Measurements from ENCODE around the gene AVPR2.

AVPR2 gene

DNA sequence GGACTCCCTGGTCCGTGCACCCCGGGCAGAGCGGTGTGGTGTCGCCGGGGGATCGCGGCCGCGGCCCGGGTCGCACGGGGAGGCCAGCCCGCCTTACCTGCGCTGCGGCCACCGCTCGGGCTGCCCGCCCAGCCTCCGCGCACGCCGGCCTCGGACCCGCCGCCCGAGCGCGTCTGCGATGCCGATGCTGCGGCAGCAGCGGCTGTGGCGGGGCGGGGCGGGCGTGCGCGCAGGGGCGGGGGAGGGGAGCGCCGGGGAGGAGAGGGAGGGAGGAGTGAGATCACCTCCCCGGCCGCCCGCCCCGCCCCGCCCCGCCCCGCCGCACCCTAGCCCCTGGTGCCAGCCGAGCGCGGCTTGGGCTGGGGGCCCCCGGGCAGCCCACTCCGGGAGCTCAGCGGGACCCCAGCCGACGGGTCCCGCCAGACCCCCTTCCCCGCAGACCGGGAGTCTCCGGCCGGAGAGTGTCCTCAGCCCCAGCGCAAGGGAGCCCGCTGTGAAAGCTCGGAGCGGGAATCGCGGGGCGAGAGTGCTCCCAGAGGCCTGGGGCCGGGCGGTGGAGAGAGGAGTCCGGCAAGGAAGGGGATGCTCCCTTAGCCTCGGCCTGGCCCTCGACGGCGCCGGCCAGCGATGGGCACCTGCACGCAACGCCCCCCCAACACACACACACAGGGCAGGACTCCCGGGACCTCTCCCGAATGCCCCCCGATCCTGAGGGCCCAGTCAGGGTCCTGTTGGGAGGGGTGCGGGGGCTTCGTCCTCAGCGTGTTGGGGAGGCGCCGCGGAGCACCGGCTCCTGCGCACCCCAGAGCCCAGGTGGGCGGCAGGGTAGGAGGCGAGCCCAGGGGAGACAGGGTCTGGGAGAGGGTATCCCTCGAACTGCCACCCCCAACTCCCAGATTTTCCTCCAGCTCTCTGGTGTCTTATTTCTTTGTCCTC lies 18.2 kb upstream of the AVPR2 start, which contains the start of gene L1CAM (continued):
- TF ChIP-seq, protein P1, sequence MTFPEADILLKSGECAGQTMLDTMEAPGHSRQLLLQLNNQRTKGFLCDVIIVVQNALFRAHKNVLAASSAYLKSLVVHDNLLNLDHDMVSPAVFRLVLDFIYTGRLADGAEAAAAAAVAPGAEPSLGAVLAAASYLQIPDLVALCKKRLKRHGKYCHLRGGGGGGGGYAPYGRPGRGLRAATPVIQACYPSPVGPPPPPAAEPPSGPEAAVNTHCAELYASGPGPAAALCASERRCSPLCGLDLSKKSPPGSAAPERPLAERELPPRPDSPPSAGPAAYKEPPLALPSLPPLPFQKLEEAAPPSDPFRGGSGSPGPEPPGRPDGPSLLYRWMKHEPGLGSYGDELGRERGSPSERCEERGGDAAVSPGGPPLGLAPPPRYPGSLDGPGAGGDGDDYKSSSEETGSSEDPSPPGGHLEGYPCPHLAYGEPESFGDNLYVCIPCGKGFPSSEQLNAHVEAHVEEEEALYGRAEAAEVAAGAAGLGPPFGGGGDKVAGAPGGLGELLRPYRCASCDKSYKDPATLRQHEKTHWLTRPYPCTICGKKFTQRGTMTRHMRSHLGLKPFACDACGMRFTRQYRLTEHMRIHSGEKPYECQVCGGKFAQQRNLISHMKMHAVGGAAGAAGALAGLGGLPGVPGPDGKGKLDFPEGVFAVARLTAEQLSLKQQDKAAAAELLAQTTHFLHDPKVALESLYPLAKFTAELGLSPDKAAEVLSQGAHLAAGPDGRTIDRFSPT (tag by site-specific recombination; IDR thresholded peaks at IDR 0.05), result peak; percentile 10; the same call in 1 of the 2 replicates
- TF ChIP-seq EGR2 (tag by site-specific recombination; IDR thresholded peaks at IDR 0.05; ENCODE audit: low read depth), result 0 out of 2 replicates have a peak, but pooled peaks have one; percentile 56

DNA sequence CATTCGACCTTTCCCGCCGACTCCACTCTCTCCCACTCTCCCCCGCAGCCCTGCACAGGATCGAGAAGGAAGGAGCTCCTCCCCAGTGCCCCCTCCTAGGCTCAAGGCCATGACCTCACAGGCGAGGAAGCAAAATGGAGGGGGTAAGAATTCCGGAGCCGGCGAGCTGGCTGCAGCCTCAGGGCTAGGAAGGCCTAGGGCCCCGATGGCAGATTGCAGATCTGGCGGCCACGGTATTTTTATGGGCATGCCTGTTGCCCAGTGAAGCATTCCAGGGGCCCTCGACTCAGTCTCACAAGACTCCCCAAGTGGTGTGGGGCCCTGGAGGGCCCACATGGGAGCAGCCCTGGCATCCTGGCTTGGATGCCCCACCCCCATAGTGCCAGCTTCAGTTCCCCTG lies 17.6 kb upstream of the AVPR2 start:
- Histone ChIP-seq H3K27ac (ENCODE audit: extremely low read depth, low read depth, low read length) (no peak overlapping the region), H3K9me3 (ENCODE audit: control insufficient read depth, insufficient read depth, low read depth, low read length) (no peaks in the 10 kb centered on the region), H3K4me1 (ENCODE audit: control insufficient read depth, insufficient read depth, low read length) (no peaks in the 10 kb centered on the region), H3K36me3 (ENCODE audit: control insufficient read depth in 2 of 2, insufficient read depth in 1 of 2, low read length in 2 of 2) (no peaks in the 10 kb centered on the region), H3K4me3 (ENCODE audit: low read depth, low read length) (no peak overlapping the region)
- no peak for TF ChIP-seq ZXDB (tag by site-specific recombination; IDR thresholded peaks at IDR 0.05)
- TF ChIP-seq, protein P2, sequence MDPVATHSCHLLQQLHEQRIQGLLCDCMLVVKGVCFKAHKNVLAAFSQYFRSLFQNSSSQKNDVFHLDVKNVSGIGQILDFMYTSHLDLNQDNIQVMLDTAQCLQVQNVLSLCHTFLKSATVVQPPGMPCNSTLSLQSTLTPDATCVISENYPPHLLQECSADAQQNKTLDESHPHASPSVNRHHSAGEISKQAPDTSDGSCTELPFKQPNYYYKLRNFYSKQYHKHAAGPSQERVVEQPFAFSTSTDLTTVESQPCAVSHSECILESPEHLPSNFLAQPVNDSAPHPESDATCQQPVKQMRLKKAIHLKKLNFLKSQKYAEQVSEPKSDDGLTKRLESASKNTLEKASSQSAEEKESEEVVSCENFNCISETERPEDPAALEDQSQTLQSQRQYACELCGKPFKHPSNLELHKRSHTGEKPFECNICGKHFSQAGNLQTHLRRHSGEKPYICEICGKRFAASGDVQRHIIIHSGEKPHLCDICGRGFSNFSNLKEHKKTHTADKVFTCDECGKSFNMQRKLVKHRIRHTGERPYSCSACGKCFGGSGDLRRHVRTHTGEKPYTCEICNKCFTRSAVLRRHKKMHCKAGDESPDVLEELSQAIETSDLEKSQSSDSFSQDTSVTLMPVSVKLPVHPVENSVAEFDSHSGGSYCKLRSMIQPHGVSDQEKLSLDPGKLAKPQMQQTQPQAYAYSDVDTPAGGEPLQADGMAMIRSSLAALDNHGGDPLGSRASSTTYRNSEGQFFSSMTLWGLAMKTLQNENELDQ (tag by site-specific recombination; IDR thresholded peaks at IDR 0.05; ENCODE audit: low read depth), result no peak
- no peak for TF ChIP-seq KLF9 (tag by site-specific recombination; IDR thresholded peaks at IDR 0.05; ENCODE audit: low read depth)
- TF ChIP-seq, protein P3, sequence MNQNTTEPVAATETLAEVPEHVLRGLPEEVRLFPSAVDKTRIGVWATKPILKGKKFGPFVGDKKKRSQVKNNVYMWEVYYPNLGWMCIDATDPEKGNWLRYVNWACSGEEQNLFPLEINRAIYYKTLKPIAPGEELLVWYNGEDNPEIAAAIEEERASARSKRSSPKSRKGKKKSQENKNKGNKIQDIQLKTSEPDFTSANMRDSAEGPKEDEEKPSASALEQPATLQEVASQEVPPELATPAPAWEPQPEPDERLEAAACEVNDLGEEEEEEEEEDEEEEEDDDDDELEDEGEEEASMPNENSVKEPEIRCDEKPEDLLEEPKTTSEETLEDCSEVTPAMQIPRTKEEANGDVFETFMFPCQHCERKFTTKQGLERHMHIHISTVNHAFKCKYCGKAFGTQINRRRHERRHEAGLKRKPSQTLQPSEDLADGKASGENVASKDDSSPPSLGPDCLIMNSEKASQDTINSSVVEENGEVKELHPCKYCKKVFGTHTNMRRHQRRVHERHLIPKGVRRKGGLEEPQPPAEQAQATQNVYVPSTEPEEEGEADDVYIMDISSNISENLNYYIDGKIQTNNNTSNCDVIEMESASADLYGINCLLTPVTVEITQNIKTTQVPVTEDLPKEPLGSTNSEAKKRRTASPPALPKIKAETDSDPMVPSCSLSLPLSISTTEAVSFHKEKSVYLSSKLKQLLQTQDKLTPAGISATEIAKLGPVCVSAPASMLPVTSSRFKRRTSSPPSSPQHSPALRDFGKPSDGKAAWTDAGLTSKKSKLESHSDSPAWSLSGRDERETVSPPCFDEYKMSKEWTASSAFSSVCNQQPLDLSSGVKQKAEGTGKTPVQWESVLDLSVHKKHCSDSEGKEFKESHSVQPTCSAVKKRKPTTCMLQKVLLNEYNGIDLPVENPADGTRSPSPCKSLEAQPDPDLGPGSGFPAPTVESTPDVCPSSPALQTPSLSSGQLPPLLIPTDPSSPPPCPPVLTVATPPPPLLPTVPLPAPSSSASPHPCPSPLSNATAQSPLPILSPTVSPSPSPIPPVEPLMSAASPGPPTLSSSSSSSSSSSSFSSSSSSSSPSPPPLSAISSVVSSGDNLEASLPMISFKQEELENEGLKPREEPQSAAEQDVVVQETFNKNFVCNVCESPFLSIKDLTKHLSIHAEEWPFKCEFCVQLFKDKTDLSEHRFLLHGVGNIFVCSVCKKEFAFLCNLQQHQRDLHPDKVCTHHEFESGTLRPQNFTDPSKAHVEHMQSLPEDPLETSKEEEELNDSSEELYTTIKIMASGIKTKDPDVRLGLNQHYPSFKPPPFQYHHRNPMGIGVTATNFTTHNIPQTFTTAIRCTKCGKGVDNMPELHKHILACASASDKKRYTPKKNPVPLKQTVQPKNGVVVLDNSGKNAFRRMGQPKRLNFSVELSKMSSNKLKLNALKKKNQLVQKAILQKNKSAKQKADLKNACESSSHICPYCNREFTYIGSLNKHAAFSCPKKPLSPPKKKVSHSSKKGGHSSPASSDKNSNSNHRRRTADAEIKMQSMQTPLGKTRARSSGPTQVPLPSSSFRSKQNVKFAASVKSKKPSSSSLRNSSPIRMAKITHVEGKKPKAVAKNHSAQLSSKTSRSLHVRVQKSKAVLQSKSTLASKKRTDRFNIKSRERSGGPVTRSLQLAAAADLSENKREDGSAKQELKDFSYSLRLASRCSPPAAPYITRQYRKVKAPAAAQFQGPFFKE (tag by site-specific recombination; IDR thresholded peaks at IDR 0.05; ENCODE audit: borderline replicate concordance), result no peak
- TF ChIP-seq ZNF629 (tag by site-specific recombination; IDR thresholded peaks at IDR 0.05), result no peak
- 0 out of 2 replicates have a peak, but pooled peaks have one; percentile 10 for TF ChIP-seq GLIS2 (tag by site-specific recombination; IDR thresholded peaks at IDR 0.05)
- TF ChIP-seq, protein P4, sequence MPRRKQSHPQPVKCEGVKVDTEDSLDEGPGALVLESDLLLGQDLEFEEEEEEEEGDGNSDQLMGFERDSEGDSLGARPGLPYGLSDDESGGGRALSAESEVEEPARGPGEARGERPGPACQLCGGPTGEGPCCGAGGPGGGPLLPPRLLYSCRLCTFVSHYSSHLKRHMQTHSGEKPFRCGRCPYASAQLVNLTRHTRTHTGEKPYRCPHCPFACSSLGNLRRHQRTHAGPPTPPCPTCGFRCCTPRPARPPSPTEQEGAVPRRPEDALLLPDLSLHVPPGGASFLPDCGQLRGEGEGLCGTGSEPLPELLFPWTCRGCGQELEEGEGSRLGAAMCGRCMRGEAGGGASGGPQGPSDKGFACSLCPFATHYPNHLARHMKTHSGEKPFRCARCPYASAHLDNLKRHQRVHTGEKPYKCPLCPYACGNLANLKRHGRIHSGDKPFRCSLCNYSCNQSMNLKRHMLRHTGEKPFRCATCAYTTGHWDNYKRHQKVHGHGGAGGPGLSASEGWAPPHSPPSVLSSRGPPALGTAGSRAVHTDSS (tag by site-specific recombination; IDR thresholded peaks at IDR 0.05), result no peak
- no peak for TF ChIP-seq OVOL3 (tag by site-specific recombination; IDR thresholded peaks at IDR 0.05)
- TF ChIP-seq, protein P5, sequence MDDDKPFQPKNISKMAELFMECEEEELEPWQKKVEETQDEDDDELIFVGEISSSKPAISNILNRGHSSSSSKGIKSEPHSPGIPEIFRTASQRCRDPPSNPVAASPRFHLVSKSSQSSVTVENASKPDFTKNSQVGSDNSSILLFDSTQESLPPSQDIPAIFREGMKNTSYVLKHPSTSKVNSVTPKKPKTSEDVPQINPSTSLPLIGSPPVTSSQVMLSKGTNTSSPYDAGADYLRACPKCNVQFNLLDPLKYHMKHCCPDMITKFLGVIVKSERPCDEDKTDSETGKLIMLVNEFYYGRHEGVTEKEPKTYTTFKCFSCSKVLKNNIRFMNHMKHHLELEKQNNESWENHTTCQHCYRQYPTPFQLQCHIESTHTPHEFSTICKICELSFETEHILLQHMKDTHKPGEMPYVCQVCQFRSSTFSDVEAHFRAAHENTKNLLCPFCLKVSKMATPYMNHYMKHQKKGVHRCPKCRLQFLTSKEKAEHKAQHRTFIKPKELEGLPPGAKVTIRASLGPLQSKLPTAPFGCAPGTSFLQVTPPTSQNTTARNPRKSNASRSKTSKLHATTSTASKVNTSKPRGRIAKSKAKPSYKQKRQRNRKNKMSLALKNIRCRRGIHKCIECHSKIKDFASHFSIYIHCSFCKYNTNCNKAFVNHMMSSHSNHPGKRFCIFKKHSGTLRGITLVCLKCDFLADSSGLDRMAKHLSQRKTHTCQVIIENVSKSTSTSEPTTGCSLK (tag by site-specific recombination; IDR thresholded peaks at IDR 0.05), result no peak
- TF ChIP-seq, protein P6, sequence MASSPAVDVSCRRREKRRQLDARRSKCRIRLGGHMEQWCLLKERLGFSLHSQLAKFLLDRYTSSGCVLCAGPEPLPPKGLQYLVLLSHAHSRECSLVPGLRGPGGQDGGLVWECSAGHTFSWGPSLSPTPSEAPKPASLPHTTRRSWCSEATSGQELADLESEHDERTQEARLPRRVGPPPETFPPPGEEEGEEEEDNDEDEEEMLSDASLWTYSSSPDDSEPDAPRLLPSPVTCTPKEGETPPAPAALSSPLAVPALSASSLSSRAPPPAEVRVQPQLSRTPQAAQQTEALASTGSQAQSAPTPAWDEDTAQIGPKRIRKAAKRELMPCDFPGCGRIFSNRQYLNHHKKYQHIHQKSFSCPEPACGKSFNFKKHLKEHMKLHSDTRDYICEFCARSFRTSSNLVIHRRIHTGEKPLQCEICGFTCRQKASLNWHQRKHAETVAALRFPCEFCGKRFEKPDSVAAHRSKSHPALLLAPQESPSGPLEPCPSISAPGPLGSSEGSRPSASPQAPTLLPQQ (tag by site-specific recombination; IDR thresholded peaks at IDR 0.05), result 0 out of 2 replicates have a peak, but pooled peaks have one; percentile 16
- 0 out of 2 replicates have a peak, but pooled peaks have one; percentile 39 for TF ChIP-seq ZFHX2 (tag by site-specific recombination; conservative IDR thresholded peaks at IDR 0.05)
- TF ChIP-seq KLF7 (tag by site-specific recombination; IDR thresholded peaks at IDR 0.05; ENCODE audit: borderline replicate concordance), result 0 out of 2 replicates have a peak, but pooled peaks have one; percentile 0
- no peak for TF ChIP-seq ZNF623 (tag by site-specific recombination; IDR thresholded peaks at IDR 0.05)
- ChIA-PET CTCF (interaction anchor here (0.9 to 1.7 kb wide), 3 partner anchors 9 to 61 kb away, joined by 3 to 8 read pairs (median 3); no protein-coding TSS in a partner anchor), POLR2A (interaction anchor here (0.5 to 1.4 kb wide), 3 partner anchors 11 to 42 kb away, joined by 3 read pairs; no protein-coding TSS in a partner anchor)
